Glomerular visceral epithelial cell (primary cell): ENCODE measurements around the gene KLC1.

Experiments
- DNase-seq: peaks from one replicate; pipeline ENCODE4 v3.0.0-alpha.2; 2016; ENCODE audit errors: extremely low spot score

The KLC1 gene

GRCh38 chr14:103657471-103657870, 28.5 kb downstream of the KLC1 start:
- no peak for DNase-seq

- no peak for DNase-seq
These were observed 30.6 kb downstream of the KLC1 start for GRCh38 chr14:103659631-103660030.

GRCh38 chr14:103662029-103662428, 33.0 kb downstream of the KLC1 start:
- DNase-seq = no peak

GRCh38 chr14:103662591-103662990, 33.6 kb downstream of the KLC1 start:
- no peak for DNase-seq

- DNase-seq = no peak
These were observed 34.5 kb downstream of the KLC1 start for GRCh38 chr14:103663506-103663905.

- DNase-seq = no peak
These were observed 38.7 kb downstream of the KLC1 start for GRCh38 chr14:103667671-103668070.

- no peak for DNase-seq
These were observed 39.1 kb downstream of the KLC1 start for GRCh38 chr14:103668117-103668516.

GRCh38 chr14:103669370-103669769, 40.4 kb downstream of the KLC1 start:
- no peak for DNase-seq

- no peak for DNase-seq
These were observed 42.9 kb downstream of the KLC1 start for GRCh38 chr14:103671911-103672310.

- DNase-seq = no peak
These were observed 46.9 kb downstream of the KLC1 start for GRCh38 chr14:103675957-103676356.

GRCh38 chr14:103676881-103677675, 48.1 kb downstream of the KLC1 start:
- DNase-seq = no peak

- DNase-seq = no peak
These were observed 50.3 kb downstream of the KLC1 start for GRCh38 chr14:103679351-103679750.

- no peak for DNase-seq
These were observed 51.6 kb downstream of the KLC1 start for GRCh38 chr14:103680491-103681231.

- no peak for DNase-seq
These were observed 54.1 kb downstream of the KLC1 start for GRCh38 chr14:103683139-103683538.

GRCh38 chr14:103684471-103684870, 55.5 kb downstream of the KLC1 start:
- DNase-seq = no peak

- no peak for DNase-seq
These were observed 55.9 kb downstream of the KLC1 start for GRCh38 chr14:103684871-103685270.

- no peak for DNase-seq
These were observed 56.5 kb downstream of the KLC1 start for GRCh38 chr14:103685276-103686211.

GRCh38 chr14:103686831-103687485, 57.9 kb downstream of the KLC1 start:
- DNase-seq = no peak

GRCh38 chr14:103687712-103688111, 58.7 kb downstream of the KLC1 start:
- no peak for DNase-seq

GRCh38 chr14:103688441-103688840, 59.4 kb downstream of the KLC1 start:
- DNase-seq = no peak
